GM12873 (cell line): Measurements from ENCODE around the gene HPCAL1.
A peak's percentile ranks its signal among the peaks of the same experiment; 100 is the strongest.

Experiments used
- CTCF ChIP-seq: IDR thresholded peaks from 2 replicates; pipeline ENCODE4 v1.5.1; 2012; ENCODE audit warnings: low read depth, mild to moderate bottlenecking, moderate library complexity, low read length, control low read depth; ENCODE audit not compliant: insufficient read depth; ENCODE audit errors: missing control alignments

The HPCAL1 gene

GRCh38 chr2:10305254-10305635 is 2.5 kb downstream of the HPCAL1 start:
- no peak for TF ChIP-seq CTCF

- peak; percentile 10 for TF ChIP-seq CTCF
Observed at GRCh38 chr2:10305715-10306114, 3.0 kb downstream of the HPCAL1 start.

- no peak for TF ChIP-seq CTCF
Observed at GRCh38 chr2:10306901-10307463, 4.3 kb downstream of the HPCAL1 start.

- TF ChIP-seq CTCF = no peak
Observed at GRCh38 chr2:10307561-10308156, 5.0 kb downstream of the HPCAL1 start.

GRCh38 chr2:10308866-10309265 is 6.2 kb downstream of the HPCAL1 start:
- no peak for TF ChIP-seq CTCF

GRCh38 chr2:10309286-10309685 is 6.6 kb downstream of the HPCAL1 start:
- no peak for TF ChIP-seq CTCF

GRCh38 chr2:10310309-10310888 is 7.7 kb downstream of the HPCAL1 start:
- no peak for TF ChIP-seq CTCF
